Activated CD4-positive, alpha-beta T cell treated with anti-CD3 and anti-CD28 coated beads, Interleukin-2, Interleukin-4, amounts not matched to agents 100 ng/mL and 50 ng/mL, durations not matched to agents 16 hours and 8 hours (primary cell): ENCODE results near the gene H2AZ2.
"Not testable (repeated sequence)": the region's sequence is repeated elsewhere in the genome, so short reads cannot be mapped to it uniquely, and the experiment has no call there.

Experiments used
- DNase-seq: peaks from one replicate; pipeline ENCODE4 v3.0.0-alpha.2; 2020; ENCODE audit warnings: low spot score

Gene H2AZ2

GRCh38 chr7:44814919-44815318 lies 33.0 kb downstream of the H2AZ2 start:
- DNase-seq, result no peak

- no peak for DNase-seq
These were observed 36.3 kb downstream of the H2AZ2 start for GRCh38 chr7:44811571-44811970.

- DNase-seq, result no peak
These were observed 36.8 kb downstream of the H2AZ2 start for GRCh38 chr7:44811093-44811492.

GRCh38 chr7:44808914-44809393 lies 38.9 kb downstream of the H2AZ2 start:
- DNase-seq, result no peak

GRCh38 chr7:44805950-44806349 lies 41.9 kb downstream of the H2AZ2 start:
- DNase-seq, result no peak

GRCh38 chr7:44803828-44804519 lies 43.9 kb downstream of the H2AZ2 start:
- peak; percentile 32 for DNase-seq

- DNase-seq, result no peak
These were observed 45.4 kb downstream of the H2AZ2 start for GRCh38 chr7:44802418-44803025.

GRCh38 chr7:44801890-44802289 lies 46.0 kb downstream of the H2AZ2 start:
- no peak for DNase-seq

GRCh38 chr7:44799939-44800338 lies 47.9 kb downstream of the H2AZ2 start:
- DNase-seq, result no peak

GRCh38 chr7:44798649-44799305 lies 49.1 kb downstream of the H2AZ2 start:
- no peak for DNase-seq

- peak; percentile 91 for DNase-seq
These were observed 50.3 kb downstream of the H2AZ2 start for GRCh38 chr7:44797329-44798258.

- peak; percentile 99 for DNase-seq
These were observed 51.2 kb downstream of the H2AZ2 start, which contains the start of gene PPIA for GRCh38 chr7:44796504-44797328. PPIA (plus strand) TSS chr7:44796681; CDS start chr7:44796725, 44 bp downstream.

GRCh38 chr7:44796034-44796503 lies 51.8 kb downstream of the H2AZ2 start:
- DNase-seq, result no peak

- DNase-seq, result no peak
These were observed 53.6 kb downstream of the H2AZ2 start for GRCh38 chr7:44794331-44794730.

GRCh38 chr7:44793919-44794318 lies 54.0 kb downstream of the H2AZ2 start:
- DNase-seq, result no peak

- no peak for DNase-seq
These were observed 56.3 kb downstream of the H2AZ2 start for GRCh38 chr7:44791278-44792219.

GRCh38 chr7:44789990-44790389 lies 57.9 kb downstream of the H2AZ2 start:
- no peak for DNase-seq

GRCh38 chr7:44787762-44788161 lies 60.1 kb downstream of the H2AZ2 start:
- no peak for DNase-seq

- DNase-seq, result no peak
These were observed 60.8 kb downstream of the H2AZ2 start for GRCh38 chr7:44787041-44787440.

- not testable (repeated sequence) for DNase-seq
These were observed 62.7 kb downstream of the H2AZ2 start for GRCh38 chr7:44785218-44785617.
